HCT116 (cell line): ENCODE data around the gene C6orf47. TPM values are rescaled to one million over a fixed set of nuclear protein-coding genes. Genes with fewer than 3 reads are reported as not detected.

ENCODE experiments used
- ATAC-seq: fragments of 200-7000 bp; cut with Tn5 transposase; 2 replicates; pipeline ENCODE4 v1.9.1; 2020; ENCODE audit warnings: mild to moderate bottlenecking, moderate library complexity
- BruUV-seq: library from RNA; stranded (reverse); fragments of 400-500 nt; replicated peaks from 2 replicates; lab custom pipeline; 2021; lab: Mats Ljungman, UMichigan
- CTCF ChIA-PET: fragments of 300-600 bp; sonication (Branson Sonifier 250); formaldehyde crosslinking; loops from one replicate; lab custom pipeline; 2021; ENCODE audit warnings: antibody characterized with exemption; lab: Charles Lee
- POLR2A ChIA-PET: fragments of 300-600, 350-600 bp; sonication (Branson Sonifier 250); formaldehyde crosslinking; loops from one replicate; lab custom pipeline; 2021; ENCODE audit warnings: antibody characterized with exemption; lab: Charles Lee
- RAD21 ChIA-PET, 2 experiments: fragments of 300-600 bp; sonication (Branson Sonifier 250); formaldehyde crosslinking; loops; one replicate each; lab custom pipeline; 2023; ENCODE audit warnings: low total read pairs in 2 of 2; ENCODE audit not compliant: uncharacterized antibody in 2 of 2, unreplicated experiment in 2 of 2, low non-redundant PET in 1 of 2; lab: Charles Lee
- DNase-seq: peaks from one replicate; pipeline ENCODE4 v3.0.0-alpha.2; 2010; ENCODE audit warnings: low read depth, low spot score
- H2AFZ ChIP-seq: fragments of 200-600 bp; shearing (Covaris generic), sonication (generic); 2 replicates; pipeline ENCODE4 v1.6.1; 2017; ENCODE audit warnings: low read depth, mixed run types, mixed read lengths, antibody characterized with exemption, low read length; ENCODE audit not compliant: poor library complexity, severe bottlenecking
- H3K27ac ChIP-seq: 2 replicates; pipeline ENCODE4 v1.5.1; 2012; ENCODE audit warnings: low read depth, low read length
- H3K27me3 ChIP-seq: fragments of 200-600 bp; sonication (generic); 2 replicates; pipeline ENCODE4 v1.6.1; 2016; ENCODE audit warnings: mixed run types, low read length, mixed read lengths; ENCODE audit not compliant: insufficient read depth
- H3K36me3 ChIP-seq, 2 experiments: fragments of 200-500 bp in 1 of 2; fragments of 200-600 bp in 1 of 2; sonication (Bioruptor generic) in 1 of 2; sonication (generic) in 1 of 2; 2 replicates each; pipeline versions ENCODE4 v1.5.1 to v1.6.1; 2014 to 2016; ENCODE audit warnings: low read length in 2 of 2, inconsistent platforms in 1 of 2, mixed read lengths in 1 of 2, mixed run types in 1 of 2; ENCODE audit not compliant: insufficient read depth in 2 of 2, control insufficient read depth in 1 of 2
- H3K4me1 ChIP-seq, 2 experiments: fragments of 200-600 bp in 1 of 2; sonication (generic) in 1 of 2; 2 replicates each; pipeline versions ENCODE4 v1.5.1 to v1.6.1; 2012 to 2017; ENCODE audit warnings: low read length in 2 of 2, inconsistent platforms in 1 of 2, mild to moderate bottlenecking in 1 of 2, mixed read lengths in 1 of 2, mixed run types in 1 of 2, moderate library complexity in 1 of 2; ENCODE audit not compliant: insufficient read depth in 2 of 2, control insufficient read depth in 1 of 2
- H3K4me2 ChIP-seq: fragments of 200-600 bp; sonication (generic); 2 replicates; pipeline ENCODE4 v1.6.1; 2017; ENCODE audit warnings: mixed run types, low read length, mixed read lengths
- H3K4me3 ChIP-seq, 2 experiments: fragments of 200-600 bp in 1 of 2; sonication (generic) in 1 of 2; replicated peaks in 1 of 2; 2 replicates each; pipeline ENCODE4 v1.5.1; 2011 to 2016; ENCODE audit warnings: low read length in 2 of 2, control low read depth in 1 of 2, low read depth in 1 of 2, mild to moderate bottlenecking in 1 of 2, mixed read lengths in 1 of 2, mixed run types in 1 of 2
- H3K79me2 ChIP-seq: fragments of 200-600 bp; sonication (generic); 2 replicates; pipeline ENCODE4 v1.6.1; 2017; ENCODE audit warnings: mild to moderate bottlenecking, mixed run types, low read length, moderate library complexity, mixed read lengths; ENCODE audit not compliant: insufficient read depth
- H3K9ac ChIP-seq: fragments of 200-600 bp; sonication (generic); 2 replicates; pipeline ENCODE4 v1.6.1; 2016; ENCODE audit warnings: low read length, mixed read lengths
- H3K9me2 ChIP-seq: fragments of 200-600 bp; sonication (generic), shearing (Covaris generic); 2 replicates; pipeline ENCODE4 v1.6.1; 2017; ENCODE audit warnings: mixed run types, mild to moderate bottlenecking, moderate library complexity; ENCODE audit not compliant: insufficient read depth
- H3K9me3 ChIP-seq, 2 experiments: fragments of 200-500 bp in 1 of 2; fragments of 200-600 bp in 1 of 2; sonication (Bioruptor generic) in 1 of 2; sonication (generic) in 1 of 2; 2 replicates each; pipeline ENCODE4 v1.6.1; 2014 to 2017; ENCODE audit warnings: low read length in 2 of 2, mixed read lengths in 2 of 2, inconsistent platforms in 1 of 2, low read depth in 1 of 2, mild to moderate bottlenecking in 1 of 2, mixed run types in 1 of 2, moderate library complexity in 1 of 2; ENCODE audit not compliant: control insufficient read depth in 1 of 2, insufficient read depth in 1 of 2
- H4K20me1 ChIP-seq: fragments of 200-600 bp; sonication (generic), shearing (Covaris generic); 2 replicates; pipeline ENCODE4 v1.6.1; 2017; ENCODE audit warnings: mixed run types, mild to moderate bottlenecking, moderate library complexity; ENCODE audit not compliant: insufficient read depth
- CBX3 ChIP-seq: IDR thresholded peaks from 2 replicates; pipeline ENCODE4 v1.6.1; 2012; ENCODE audit warnings: low read depth
- CEBPB ChIP-seq: IDR thresholded peaks from 2 replicates; pipeline ENCODE4 v1.6.1; 2012; ENCODE audit warnings: low read depth
- CTCF ChIP-seq, 3 experiments: fragments of 200-600 bp in 1 of 3; sonication (generic) in 1 of 3; IDR thresholded peaks in 2 of 3; conservative IDR thresholded peaks in 1 of 3; 2 replicates each; pipeline ENCODE4 v1.5.1; 2012 to 2017; ENCODE audit warnings: low read depth in 2 of 3, low read length in 2 of 3, antibody characterized with exemption in 1 of 3, borderline replicate concordance in 1 of 3, control low read depth in 1 of 3, mild to moderate bottlenecking in 1 of 3, mixed read lengths in 1 of 3, mixed run types in 1 of 3, moderate library complexity in 1 of 3; ENCODE audit not compliant: insufficient read depth in 1 of 3
- EGR1 ChIP-seq: IDR thresholded peaks from 2 replicates; pipeline ENCODE4 v1.6.1; 2012; ENCODE audit warnings: low read depth
- ELF1 ChIP-seq: IDR thresholded peaks from 2 replicates; pipeline ENCODE4 v1.6.1; 2012; ENCODE audit warnings: low read depth, borderline replicate concordance
- EZH2 ChIP-seq: fragments of 200-600 bp; sonication (generic); IDR thresholded peaks from 2 replicates; pipeline ENCODE4 v1.6.1; 2017; ENCODE audit warnings: antibody characterized with exemption, mixed run types
- EZH2phosphoT487 ChIP-seq: fragments of 200-600 bp; IDR thresholded peaks from 2 replicates; pipeline ENCODE4 v1.6.1; 2018; ENCODE audit warnings: antibody characterized with exemption, borderline replicate concordance
- FOSL1 ChIP-seq: IDR thresholded peaks from 2 replicates; pipeline ENCODE4 v1.6.1; 2012; ENCODE audit warnings: low read depth
- JUND ChIP-seq: IDR thresholded peaks from 2 replicates; pipeline ENCODE4 v1.6.1; 2012
- RAD21 ChIP-seq: IDR thresholded peaks from 2 replicates; pipeline ENCODE4 v1.6.1; 2012; ENCODE audit warnings: low read depth, mild to moderate bottlenecking
- REST ChIP-seq: IDR thresholded peaks from 2 replicates; pipeline ENCODE4 v1.6.1; 2012; ENCODE audit warnings: low read depth
- SIN3A ChIP-seq: IDR thresholded peaks from 2 replicates; pipeline ENCODE4 v1.6.1; 2012; ENCODE audit warnings: low read depth
- SRF ChIP-seq: IDR thresholded peaks from 2 replicates; pipeline ENCODE4 v1.6.1; 2012; ENCODE audit warnings: low read depth
- TCF7L2 ChIP-seq: IDR thresholded peaks from 2 replicates; pipeline ENCODE4 v1.7.0; 2011; ENCODE audit warnings: borderline replicate concordance, inconsistent platforms; ENCODE audit not compliant: insufficient read depth, insufficient read length; ENCODE audit errors: extremely low read depth
- YY1 ChIP-seq: IDR thresholded peaks from 2 replicates; pipeline ENCODE4 v1.6.1; 2011; ENCODE audit warnings: low read length, low read depth, moderate library complexity, mild to moderate bottlenecking; ENCODE audit not compliant: insufficient replicate concordance; ENCODE audit errors: extremely low read depth
- ZBTB33 ChIP-seq: IDR thresholded peaks from 2 replicates; pipeline ENCODE4 v1.6.1; 2011; ENCODE audit warnings: mild to moderate bottlenecking, low read length, moderate library complexity; ENCODE audit not compliant: insufficient replicate concordance; ENCODE audit errors: extremely low read depth
- ZFX ChIP-seq: fragments of 450-650 bp; IDR thresholded peaks from 2 replicates; pipeline ENCODE4 v1.6.1; 2017
- intact Hi-C: fragments of 100-400 bp; cut with micrococcal nuclease; formaldehyde crosslinking; loops from 2 replicates; pipeline ENCODE4 v1.10.0; 2022
- total RNA-seq: library from RNA; stranded (reverse); gene quantifications from one replicate; pipeline ENCODE4 v1.2.1, GENCODE V29; 2021; ENCODE audit not compliant: unreplicated experiment
- TF ChIP-seq, protein P1 (sequence below): IDR thresholded peaks from 2 replicates; pipeline ENCODE4 v1.6.1; 2012

C6orf47 gene
- total RNA-seq, 1 experiment from 2014 or later: 13.4 TPM

GRCh38 chr6:31621320-31621939, 39.1 kb downstream of the C6orf47 start:
- no peak for TF ChIP-seq FOSL1
- no peak for TF ChIP-seq YY1
- no peak for TF ChIP-seq EZH2phosphoT487
- TF ChIP-seq CTCF (IDR thresholded peaks at IDR 0.05 in 2 of 3, conservative IDR thresholded peaks at IDR 0.05 in 1 of 3; ENCODE audit: borderline replicate concordance in 1 of 3, insufficient read depth in 1 of 3, low read depth in 2 of 3, low read length in 2 of 3): no peak
- TF ChIP-seq ZBTB33: no peak
- no peak for TF ChIP-seq ZFX
- no peak for TF ChIP-seq ELF1
- no peak for TF ChIP-seq CEBPB
- TF ChIP-seq TCF7L2: no peak
- no peak for TF ChIP-seq EGR1
- no peak for TF ChIP-seq SRF
- no peak for TF ChIP-seq EZH2
- no peak for TF ChIP-seq JUND
- no peak for TF ChIP-seq CBX3
- TF ChIP-seq REST: no peak
- TF ChIP-seq, protein P1, sequence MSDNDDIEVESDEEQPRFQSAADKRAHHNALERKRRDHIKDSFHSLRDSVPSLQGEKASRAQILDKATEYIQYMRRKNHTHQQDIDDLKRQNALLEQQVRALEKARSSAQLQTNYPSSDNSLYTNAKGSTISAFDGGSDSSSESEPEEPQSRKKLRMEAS: no peak
- TF ChIP-seq RAD21: no peak
- no peak for TF ChIP-seq SIN3A
- TF ChIP-seq, all 23 proteins: peak for 0
- BruUV-seq: TSS peak; percentile 65
- Histone ChIP-seq H3K9ac (peak overlapping the region; percentile 98), H3K36me3 (peaks cover 19 to 50% of the 10 kb centered on the region in 2 experiments), H3K9me2 (no peaks in the 10 kb centered on the region), H4K20me1 (no peaks in the 10 kb centered on the region), H3K79me2 (peaks cover 56% of the 10 kb centered on the region), H3K27me3 (no peaks in the 10 kb centered on the region), H2AFZ (no peak overlapping the region), H3K9me3 (no peaks in the 10 kb centered on the region), H3K4me1 (peaks cover 6 to 18% of the 10 kb centered on the region in 2 experiments; a peak in 3 of 4 replicates), H3K27ac (peak overlapping the region; percentile 90), H3K4me3 (peak overlapping the region; percentile 99 to 100), H3K4me2 (peak overlapping the region; percentile 91)
- intact Hi-C loops: no loop called here
- RAD21 ChIA-PET: no interaction called here
- DNase-seq: no peak
- no peak for ATAC-seq
- POLR2A ChIA-PET: interaction anchor here (0.7 to 0.8 kb wide), 2 partner anchors 30 to 43 kb away, joined by 3 read pairs; partner anchors contain the start of gene GPANK1
- CTCF ChIA-PET: interaction anchor here (1.0 kb wide), 1 partner anchor 41 kb away, joined by 3 read pairs; no protein-coding TSS in a partner anchor
